ENCODE results near the gene WNT5A. TPM values are rescaled to one million over a fixed set of nuclear protein-coding genes. Genes with fewer than 3 reads are reported as not detected.

The WNT5A gene
- total RNA-seq, 2 donors from 2014 or later, result not detected

DNA sequence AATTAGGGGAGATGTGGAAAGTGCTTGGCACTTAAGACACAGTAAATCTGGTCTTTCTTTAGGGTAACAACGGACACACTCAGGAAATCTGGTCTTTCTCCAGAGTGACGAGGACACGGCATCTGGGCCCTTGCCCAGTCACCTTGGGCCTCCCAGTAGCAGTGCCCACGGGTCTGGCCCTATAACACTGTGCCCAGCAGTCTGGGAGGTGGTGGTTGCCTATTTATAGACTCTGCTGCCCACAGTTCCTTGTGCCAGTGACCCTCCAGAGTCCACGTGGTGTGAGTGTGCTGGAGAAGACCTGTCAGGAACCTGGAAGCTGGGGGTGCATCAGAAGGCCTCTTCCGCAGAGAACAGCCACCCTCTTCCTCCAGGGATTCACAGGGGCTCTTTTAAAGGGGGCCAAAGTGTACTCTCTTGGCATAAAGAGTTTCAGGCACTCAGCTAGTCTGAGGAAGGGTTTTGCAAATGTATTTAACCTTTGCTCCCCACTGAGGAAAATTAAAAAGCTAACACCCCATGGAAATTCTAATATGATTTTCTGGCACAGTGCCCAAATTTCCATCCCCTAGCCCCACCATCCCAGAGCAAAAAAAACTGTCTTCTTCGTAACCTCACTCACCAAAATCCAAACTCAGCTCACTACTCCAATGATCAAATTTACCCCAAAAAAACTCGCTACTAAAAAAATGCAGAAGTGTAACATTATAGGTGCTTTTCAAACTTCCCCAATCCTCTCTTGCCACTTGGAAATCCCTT, 15.4 kb downstream of the WNT5A start:
- DNase-seq (ENCODE audit: low spot score in 2 of 2) (no peak), ATAC-seq (no peak)
- H3K36me3 Mint-ChIP-seq, result no peaks in the 10 kb centered on the region

DNA sequence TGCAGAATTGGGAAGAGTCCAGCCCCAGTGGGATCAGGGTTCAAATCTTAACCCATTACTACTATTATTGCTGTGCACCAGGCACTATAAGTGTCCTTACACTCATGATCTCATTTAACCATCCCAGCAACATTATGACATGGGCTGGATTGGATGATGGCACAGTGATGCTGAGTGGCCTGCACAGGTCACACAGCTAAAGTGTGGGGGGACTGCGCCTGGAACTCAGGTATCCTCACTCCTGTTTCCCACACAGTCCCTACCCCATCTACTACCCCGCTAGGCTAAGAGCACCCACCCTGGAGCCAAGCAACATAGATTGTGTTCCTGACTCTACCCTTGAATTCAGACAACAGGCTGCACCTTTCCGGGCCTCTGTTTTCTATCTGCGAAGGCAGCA, 16.0 kb downstream of the WNT5A start:
- peaks cover 0 to 8% of the 10 kb centered on the region in 2 donors for H3K9me3 Mint-ChIP-seq
- DNase-seq (ENCODE audit: low spot score in 2 of 2) (no peak), ATAC-seq (no peak)
- H3K27ac Mint-ChIP-seq, result no peak overlapping the region
- no peaks in the 10 kb centered on the region for H3K36me3 Mint-ChIP-seq

More for the DNA sequence above, 15.4 kb downstream of the WNT5A start:
- Mint-ChIP-seq H3K9me3 (peaks cover 0 to 8% of the 10 kb centered on the region in 2 donors), H3K27ac (no peak overlapping the region)

DNA sequence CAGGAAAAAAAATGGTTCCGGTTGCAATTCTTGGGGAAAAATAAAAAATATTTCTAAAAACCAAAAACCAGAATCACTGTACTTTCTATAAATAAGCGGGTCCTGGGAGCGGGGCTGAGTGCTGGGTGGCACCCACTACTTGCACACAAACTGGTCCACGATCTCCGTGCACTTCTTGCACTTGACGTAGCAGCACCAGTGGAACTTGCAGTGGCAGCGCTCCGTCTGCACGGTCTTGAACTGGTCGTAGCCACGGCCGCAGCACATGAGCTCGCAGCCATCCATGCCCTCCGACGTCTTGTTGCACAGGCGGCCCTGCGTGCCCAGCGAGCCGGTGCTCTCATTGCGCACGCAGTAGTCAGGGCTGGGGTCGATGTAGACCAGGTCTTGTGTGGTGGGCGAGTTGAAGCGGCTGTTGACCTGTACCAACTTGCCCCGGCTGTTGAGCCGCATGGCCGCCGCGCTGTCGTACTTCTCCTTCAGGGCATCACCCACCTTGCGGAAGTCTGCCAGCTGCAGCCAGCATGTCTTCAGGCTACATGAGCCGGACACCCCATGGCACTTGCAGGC, 17.1 kb downstream of the WNT5A start:
- no peak for DNase-seq (ENCODE audit: low spot score in 2 of 2)
- H3K9me3 Mint-ChIP-seq, result peaks cover 0 to 11% of the 10 kb centered on the region in 2 donors
- H3K27ac Mint-ChIP-seq, result no peak overlapping the region
- ATAC-seq, result no peak
- H3K36me3 Mint-ChIP-seq, result no peaks in the 10 kb centered on the region

DNA sequence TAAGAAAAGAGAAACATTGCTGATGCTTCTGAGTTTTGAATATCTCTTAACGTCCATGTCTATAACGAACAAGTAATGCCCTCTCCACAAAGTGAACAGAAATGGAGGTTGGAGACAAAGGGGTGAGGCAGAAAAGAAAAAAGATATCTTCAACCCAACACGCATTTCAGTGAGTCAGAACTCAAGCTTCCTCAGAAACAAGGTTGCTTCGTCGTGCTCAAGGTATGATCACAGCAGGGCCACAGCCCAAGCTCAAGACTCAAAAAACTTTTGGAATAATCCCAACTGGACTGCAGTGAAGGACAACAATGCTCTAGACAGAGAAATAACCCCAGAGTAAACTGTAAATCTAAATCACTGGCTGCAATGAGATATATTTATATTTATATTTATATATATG, 18.9 kb downstream of the WNT5A start:
- Mint-ChIP-seq H3K9me3 (peaks cover 0 to 7% of the 10 kb centered on the region in 2 donors), H3K36me3 (no peaks in the 10 kb centered on the region), H3K27ac (no peak overlapping the region)
- ATAC-seq (no peak), DNase-seq (ENCODE audit: low spot score in 2 of 2) (no peak)

DNA sequence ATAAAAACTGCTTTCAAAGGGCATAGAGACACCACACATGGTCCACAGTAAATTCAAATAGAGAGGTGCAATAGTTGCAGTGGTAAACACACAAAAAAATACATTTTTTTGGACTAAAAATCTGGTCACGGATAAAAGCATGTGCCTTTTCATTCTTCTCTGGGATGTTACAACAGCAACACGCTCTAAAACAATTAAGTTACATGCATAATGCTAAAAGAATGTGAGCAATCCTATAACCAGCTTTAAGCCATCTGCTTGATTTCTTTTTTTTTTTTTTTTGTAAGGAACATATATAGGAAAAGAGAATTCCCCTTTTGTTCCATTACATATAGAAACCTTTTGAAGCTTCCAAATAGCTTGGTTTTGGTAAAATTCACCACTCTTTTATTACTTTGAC, 20.0 kb downstream of the WNT5A start:
- DNase-seq (ENCODE audit: low spot score in 2 of 2) (no peak), ATAC-seq (no peak)
- H3K27ac Mint-ChIP-seq, result no peak overlapping the region
- peaks cover 0 to 6% of the 10 kb centered on the region in 2 donors for H3K9me3 Mint-ChIP-seq
- H3K36me3 Mint-ChIP-seq, result no peaks in the 10 kb centered on the region

DNA sequence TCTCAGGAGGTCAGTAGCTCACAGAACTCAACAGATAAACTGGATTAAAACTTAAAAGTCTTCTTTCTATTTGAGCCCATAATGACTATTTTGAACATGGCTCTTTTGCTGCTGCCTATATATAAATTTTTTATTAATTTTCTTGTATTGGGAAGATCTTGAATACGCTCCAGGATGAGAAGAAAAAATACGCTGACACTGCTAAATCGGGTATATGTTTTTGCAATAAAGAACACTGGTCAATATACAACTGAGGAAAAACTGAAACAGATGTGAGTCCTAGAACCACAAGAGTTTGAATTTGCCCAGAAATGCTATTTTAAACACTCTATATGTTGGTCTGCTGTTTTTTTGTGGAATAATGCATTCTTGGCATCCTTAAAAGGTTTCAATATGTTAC, 20.6 kb downstream of the WNT5A start:
- DNase-seq (ENCODE audit: low spot score in 2 of 2) (no peak), ATAC-seq (no peak)
- Mint-ChIP-seq H3K36me3 (no peaks in the 10 kb centered on the region), H3K27ac (no peak overlapping the region), H3K9me3 (peaks cover 0 to 3% of the 10 kb centered on the region in 2 donors)

DNA sequence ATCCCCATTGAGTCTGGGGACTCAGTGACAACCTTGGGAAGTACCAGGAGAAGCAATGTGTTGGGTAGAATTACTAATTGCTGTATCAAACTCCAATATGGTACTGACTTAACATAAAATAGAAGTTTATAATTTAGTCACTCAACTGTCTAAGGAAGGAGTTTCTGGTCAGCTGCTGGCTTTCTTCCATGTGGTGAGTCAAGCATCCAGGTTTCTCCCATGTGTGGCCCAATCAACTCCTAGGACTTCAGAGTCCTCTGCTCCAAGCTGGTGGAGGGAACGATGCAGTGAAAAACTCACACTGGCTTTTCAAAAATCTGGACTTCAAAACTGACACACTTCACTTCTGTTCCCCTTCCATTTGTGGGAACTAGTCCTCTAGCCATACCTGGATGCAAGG, 25.2 kb downstream of the WNT5A start:
- H3K36me3 Mint-ChIP-seq, result peaks cover 0 to 5% of the 10 kb centered on the region in 2 donors
- ATAC-seq, result no peak
- H3K27ac Mint-ChIP-seq, result no peak overlapping the region
- H3K9me3 Mint-ChIP-seq, result peaks cover 4 to 10% of the 10 kb centered on the region in 2 donors
- no peak for DNase-seq (ENCODE audit: low spot score in 2 of 2)

DNA sequence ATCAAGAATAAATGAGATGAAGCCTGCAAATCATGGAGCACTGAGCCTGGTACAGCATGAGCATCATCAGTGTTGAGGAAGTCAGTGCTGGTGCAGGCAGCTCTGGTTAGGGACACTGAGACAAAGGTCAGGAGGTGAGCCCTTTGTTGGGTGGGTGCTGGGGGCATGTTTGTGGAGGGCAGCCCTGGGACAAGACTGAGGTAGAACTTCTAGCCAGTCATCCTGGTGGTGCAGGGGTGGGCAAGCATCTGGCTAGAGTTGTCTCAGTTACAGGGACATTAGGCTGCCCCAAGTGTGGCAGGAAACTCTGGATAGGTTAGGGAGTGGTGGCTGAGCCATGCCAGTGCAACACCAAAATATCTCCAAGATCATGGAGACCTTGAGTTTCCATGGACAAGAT, 27.3 kb downstream of the WNT5A start:
- DNase-seq (ENCODE audit: low spot score in 2 of 2) (no peak), ATAC-seq (no peak)
- H3K9me3 Mint-ChIP-seq, result peaks cover 4 to 7% of the 10 kb centered on the region in 2 donors
- H3K27ac Mint-ChIP-seq, result no peak overlapping the region
- peaks cover 0 to 5% of the 10 kb centered on the region in 2 donors for H3K36me3 Mint-ChIP-seq

DNA sequence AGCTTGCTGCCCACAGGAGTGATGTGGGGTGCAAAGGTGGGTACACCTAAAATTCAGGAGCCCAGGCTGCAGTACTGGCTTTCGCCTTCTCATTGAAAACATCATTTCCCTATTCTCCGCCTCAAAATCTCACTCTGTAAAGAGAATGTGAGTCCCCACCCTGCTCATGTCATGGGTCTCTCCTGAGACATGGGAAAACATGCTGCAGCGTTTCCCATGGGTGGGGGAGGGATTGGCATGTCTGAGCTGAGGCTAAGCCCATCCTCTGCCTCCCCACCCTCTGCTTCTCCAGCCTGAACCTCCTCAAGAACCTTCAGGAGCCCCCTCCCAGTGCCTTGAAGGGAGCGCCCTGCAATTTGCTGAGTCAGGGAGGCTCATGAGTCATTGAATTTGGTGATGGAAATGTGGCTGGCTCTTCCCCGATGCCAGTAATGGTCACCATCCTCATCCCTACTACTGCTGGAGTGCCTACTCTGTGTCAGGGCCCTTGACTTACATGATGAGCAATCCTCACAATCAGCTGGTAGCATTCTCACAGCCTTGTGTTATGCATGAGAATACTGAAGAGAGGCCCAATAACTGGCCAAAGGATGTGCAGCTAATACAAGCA, 28.8 kb downstream of the WNT5A start:
- DNase-seq (ENCODE audit: low spot score in 2 of 2) (no peak), ATAC-seq (no peak)
- Mint-ChIP-seq H3K9me3 (peaks cover 4 to 7% of the 10 kb centered on the region in 2 donors), H3K27ac (no peak overlapping the region), H3K36me3 (peaks cover 0 to 5% of the 10 kb centered on the region in 2 donors)

DNA sequence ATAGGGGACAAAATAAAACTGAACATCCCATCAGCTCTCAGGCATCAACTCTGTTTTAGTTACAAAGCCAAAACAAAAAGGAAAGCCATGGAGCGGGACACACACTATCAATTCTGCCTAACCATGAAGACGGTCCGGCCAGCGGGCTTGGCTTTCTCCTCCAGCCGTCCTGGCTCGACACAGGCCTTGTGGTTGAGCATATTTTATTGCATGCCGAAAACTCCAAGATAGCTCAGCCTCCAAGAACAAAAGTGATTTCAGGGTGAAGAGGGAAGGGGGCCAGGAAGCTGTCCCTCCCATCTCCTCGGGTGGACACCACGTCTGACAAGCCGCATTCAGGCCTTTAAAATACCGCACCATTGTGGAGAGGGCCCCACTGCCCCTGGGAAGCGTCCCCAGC, 31.2 kb downstream of the WNT5A start:
- peaks cover 2 to 4% of the 10 kb centered on the region in 2 donors for H3K9me3 Mint-ChIP-seq
- DNase-seq (ENCODE audit: low spot score in 2 of 2) (no peak), ATAC-seq (no peak)
- no peak overlapping the region for H3K27ac Mint-ChIP-seq
- peaks cover 0 to 3% of the 10 kb centered on the region in 2 donors for H3K36me3 Mint-ChIP-seq

DNA sequence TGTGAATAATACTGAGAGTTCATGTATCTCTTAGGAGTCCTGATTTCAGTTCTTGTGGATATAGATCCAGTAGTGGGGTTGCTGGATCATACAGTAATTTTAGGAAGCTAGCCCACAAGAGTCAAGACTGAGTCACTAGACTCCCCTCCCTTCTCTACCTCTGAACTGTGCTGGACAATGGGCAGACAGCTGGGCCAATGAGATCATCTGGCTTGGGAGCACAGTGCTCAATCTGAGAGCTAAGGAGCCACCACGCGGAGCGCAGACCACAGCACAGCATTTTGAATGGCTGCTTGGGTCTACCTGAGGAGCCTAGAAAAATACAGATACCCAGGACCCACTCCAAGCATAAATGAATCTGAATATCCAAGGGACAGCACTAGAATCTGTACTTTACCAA, 32.5 kb downstream of the WNT5A start:
- Mint-ChIP-seq H3K27ac (no peak overlapping the region), H3K36me3 (no peaks in the 10 kb centered on the region), H3K9me3 (no peaks in the 10 kb centered on the region)
- no peak for ATAC-seq
- no peak for DNase-seq (ENCODE audit: low spot score in 2 of 2)

DNA sequence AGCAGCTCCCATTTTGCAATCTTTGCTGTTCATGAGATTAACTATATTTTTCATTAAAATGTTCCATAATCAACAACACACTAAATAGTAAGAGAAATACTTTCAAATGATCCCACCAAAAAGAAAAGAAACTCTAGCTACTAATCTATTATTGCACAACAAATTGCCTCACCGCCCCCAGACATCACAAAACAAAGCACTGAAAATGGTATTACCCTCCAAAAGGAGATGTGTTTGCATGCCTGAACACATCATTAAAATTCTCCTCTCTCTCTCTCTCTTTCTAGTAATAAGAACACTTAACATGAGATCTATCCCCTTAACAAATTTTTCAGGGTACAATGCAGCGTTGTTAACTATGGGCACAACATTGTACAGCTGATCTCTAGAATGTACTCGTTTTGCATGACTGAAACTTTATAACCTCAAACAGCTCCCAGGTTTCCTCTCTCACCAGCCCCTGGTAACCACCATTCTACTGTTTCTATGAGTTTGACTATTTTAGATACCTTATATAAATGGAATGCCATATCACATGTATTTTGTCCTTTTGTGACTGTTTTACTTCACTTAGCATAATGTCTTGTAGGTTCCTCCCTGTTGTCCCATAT, 33.1 kb downstream of the WNT5A start:
- no peaks in the 10 kb centered on the region for H3K9me3 Mint-ChIP-seq
- no peak for ATAC-seq
- DNase-seq (ENCODE audit: low spot score in 2 of 2), result no peak
- no peak overlapping the region for H3K27ac Mint-ChIP-seq
- no peaks in the 10 kb centered on the region for H3K36me3 Mint-ChIP-seq

DNA sequence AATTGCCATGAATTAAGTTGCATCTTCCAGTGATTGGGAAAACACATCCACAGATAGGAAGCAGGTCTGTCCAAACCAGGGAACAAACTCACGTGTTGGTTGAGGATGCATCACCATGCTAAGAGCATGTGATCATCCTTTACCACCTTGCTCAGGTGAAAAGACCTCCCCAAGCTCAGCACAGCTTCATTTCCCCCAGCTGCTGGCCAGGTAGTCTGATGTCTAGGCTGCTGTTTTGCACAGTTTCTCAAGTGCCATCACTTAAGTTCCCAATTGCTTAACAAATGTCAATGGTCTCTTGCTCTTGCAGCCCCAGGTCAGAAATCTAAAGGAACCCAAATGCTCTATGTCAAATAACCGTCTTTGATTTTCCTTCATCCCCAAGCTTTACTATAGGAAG, 34.2 kb downstream of the WNT5A start:
- no peaks in the 10 kb centered on the region for H3K9me3 Mint-ChIP-seq
- DNase-seq (ENCODE audit: low spot score in 2 of 2) (no peak), ATAC-seq (no peak)
- H3K36me3 Mint-ChIP-seq, result no peaks in the 10 kb centered on the region
- no peak overlapping the region for H3K27ac Mint-ChIP-seq

DNA sequence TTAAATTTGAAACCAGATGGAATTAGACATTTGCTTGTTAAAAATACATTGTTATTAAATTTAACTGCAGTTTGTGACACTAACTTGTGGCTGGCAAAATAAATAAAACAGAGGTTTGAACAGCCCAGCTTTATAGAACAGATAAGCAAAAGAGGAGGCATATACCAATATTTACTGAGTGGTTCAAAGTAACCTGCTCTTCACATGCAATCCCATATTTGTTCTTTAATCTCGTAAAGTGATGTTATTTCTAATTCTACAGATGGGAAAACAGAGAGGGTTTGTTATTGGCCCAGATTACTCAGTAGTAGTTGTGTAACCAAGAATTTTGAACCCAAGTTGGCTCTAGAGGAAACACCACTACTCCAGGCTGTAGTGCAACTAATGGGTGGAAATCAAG, 37.6 kb downstream of the WNT5A start:
- DNase-seq (ENCODE audit: low spot score in 2 of 2), result no peak
- Mint-ChIP-seq H3K36me3 (no peaks in the 10 kb centered on the region), H3K9me3 (no peaks in the 10 kb centered on the region), H3K27ac (no peak overlapping the region)
- no peak for ATAC-seq

DNA sequence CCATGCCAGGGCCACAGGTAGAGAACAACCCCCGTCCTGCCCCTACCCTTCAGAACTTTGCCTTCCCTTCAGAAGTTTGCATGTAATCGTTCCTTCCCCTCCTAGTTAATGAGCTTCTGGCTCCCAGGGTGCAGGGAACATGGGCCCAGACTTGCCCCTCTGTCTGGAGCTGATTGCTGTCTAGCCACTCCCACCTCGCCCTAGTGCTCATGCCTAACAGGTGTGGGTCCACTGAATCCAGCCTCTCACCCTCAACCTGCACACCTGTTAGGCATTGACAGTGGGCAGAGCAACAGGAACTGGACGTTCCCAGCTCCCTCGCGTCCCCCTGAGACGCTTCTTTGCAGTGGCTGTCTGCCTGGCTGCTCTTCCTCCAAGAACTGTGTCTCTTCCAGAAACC, 40.3 kb downstream of the WNT5A start:
- no peak overlapping the region for H3K27ac Mint-ChIP-seq
- no peaks in the 10 kb centered on the region for H3K9me3 Mint-ChIP-seq
- ATAC-seq (no peak), DNase-seq (ENCODE audit: low spot score in 2 of 2) (no peak)
- H3K36me3 Mint-ChIP-seq, result no peaks in the 10 kb centered on the region

DNA sequence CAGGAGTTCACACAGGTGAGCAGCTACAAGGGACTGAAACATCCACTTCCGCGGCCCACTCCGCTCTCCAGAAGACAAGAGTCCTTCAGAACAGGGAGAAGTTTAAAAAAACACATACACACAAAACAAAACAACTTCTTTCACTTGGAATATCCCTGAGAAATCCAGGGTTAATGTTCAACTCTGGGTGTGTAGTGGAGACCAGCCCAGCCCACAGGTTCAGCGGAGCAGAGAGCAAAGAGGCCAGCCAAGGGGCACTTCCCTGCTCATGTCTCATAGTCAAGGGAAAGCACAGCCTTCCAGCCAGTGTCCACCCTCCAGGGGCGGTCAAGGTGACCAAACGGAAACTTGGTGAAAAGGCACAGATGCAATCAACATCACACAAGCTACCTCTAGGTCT, 41.6 kb downstream of the WNT5A start:
- Mint-ChIP-seq H3K27ac (no peak overlapping the region), H3K9me3 (no peaks in the 10 kb centered on the region), H3K36me3 (no peaks in the 10 kb centered on the region)
- DNase-seq (ENCODE audit: low spot score in 2 of 2) (no peak), ATAC-seq (no peak)

DNA sequence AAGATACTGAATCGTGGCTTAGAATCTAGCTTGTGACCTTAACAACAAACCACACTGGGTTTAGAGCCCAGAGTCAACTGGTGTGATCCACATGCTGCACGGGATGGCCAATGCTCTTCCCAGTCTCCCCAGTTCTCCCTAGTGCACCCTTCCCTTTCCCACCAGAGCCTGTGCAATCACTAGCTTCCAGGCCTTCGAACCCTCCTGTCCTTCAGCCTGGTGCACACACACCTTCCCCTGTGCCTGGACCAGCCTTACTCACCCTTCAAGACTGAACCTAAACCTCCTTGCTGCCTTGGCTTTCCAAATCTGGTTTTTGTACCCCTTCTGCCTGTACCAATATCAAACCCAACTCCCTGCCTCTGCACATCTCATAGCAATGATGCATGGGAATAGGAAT, 43.8 kb downstream of the WNT5A start:
- DNase-seq (ENCODE audit: low spot score in 2 of 2) (no peak), ATAC-seq (no peak)
- no peaks in the 10 kb centered on the region for H3K9me3 Mint-ChIP-seq
- no peaks in the 10 kb centered on the region for H3K36me3 Mint-ChIP-seq
- H3K27ac Mint-ChIP-seq, result no peak overlapping the region

Data from activated naive CD4-positive, alpha-beta T cell treated with anti-CD3 and anti-CD28 coated beads, Interleukin-2, amount 50 U/mL, for 72 hours (primary cell).